ENCODE results near the gene GSN. TPM values are rescaled to one million over a fixed set of nuclear protein-coding genes. Genes with fewer than 3 reads are reported as not detected.

The GSN gene
- total RNA-seq, 2 experiments from 2014 or later, result 8.0 to 9.6 TPM

- H3K27me3 Mint-ChIP-seq, result no peaks in the 10 kb centered on the region
- DNase-seq (no peak), ATAC-seq (ENCODE audit: low read depth) (no peak)
- peaks cover 8% of the 10 kb centered on the region for H3K36me3 Mint-ChIP-seq
- H3K27ac Mint-ChIP-seq, result no peak overlapping the region
- no peaks in the 10 kb centered on the region for H3K9me3 Mint-ChIP-seq
- peaks cover 17% of the 10 kb centered on the region for H3K4me1 Mint-ChIP-seq
- no peak overlapping the region for H3K4me3 Mint-ChIP-seq
- POLR2A ChIA-PET, result no interaction called here
These were observed 59.1 kb downstream of the GSN start for GRCh38 chr9:121326901-121327613.

GRCh38 chr9:121328476-121328875 is 60.5 kb downstream of the GSN start:
- H3K36me3 Mint-ChIP-seq, result peaks cover 6% of the 10 kb centered on the region
- H3K4me1 Mint-ChIP-seq, result peaks cover 6% of the 10 kb centered on the region
- DNase-seq (no peak), ATAC-seq (ENCODE audit: low read depth) (no peak)
- H3K4me3 Mint-ChIP-seq, result no peak overlapping the region
- no peak overlapping the region for H3K27ac Mint-ChIP-seq
- no peaks in the 10 kb centered on the region for H3K27me3 Mint-ChIP-seq
- POLR2A ChIA-PET, result no interaction called here
- H3K9me3 Mint-ChIP-seq, result no peaks in the 10 kb centered on the region

- H3K27ac Mint-ChIP-seq, result no peak overlapping the region
- H3K9me3 Mint-ChIP-seq, result no peaks in the 10 kb centered on the region
- DNase-seq (no peak), ATAC-seq (ENCODE audit: low read depth) (no peak)
- H3K4me1 Mint-ChIP-seq, result peaks cover 7% of the 10 kb centered on the region
- H3K4me3 Mint-ChIP-seq, result no peak overlapping the region
- H3K36me3 Mint-ChIP-seq, result peaks cover 8% of the 10 kb centered on the region
- H3K27me3 Mint-ChIP-seq, result no peaks in the 10 kb centered on the region
- POLR2A ChIA-PET, result no interaction called here
These were observed 61.1 kb downstream of the GSN start for GRCh38 chr9:121328876-121329681.

- Mint-ChIP-seq H3K27ac (no peak overlapping the region), H3K36me3 (peaks cover 12% of the 10 kb centered on the region), H3K27me3 (no peaks in the 10 kb centered on the region), H3K4me3 (no peak overlapping the region), H3K9me3 (no peaks in the 10 kb centered on the region), H3K4me1 (peaks cover 1% of the 10 kb centered on the region)
- POLR2A ChIA-PET, result no interaction called here
- DNase-seq, result no peak
- ATAC-seq (ENCODE audit: low read depth), result no peak
These were observed 63.6 kb downstream of the GSN start for GRCh38 chr9:121331549-121331948.

- no peaks in the 10 kb centered on the region for H3K9me3 Mint-ChIP-seq
- POLR2A ChIA-PET, result no interaction called here
- ATAC-seq (ENCODE audit: low read depth) (no peak), DNase-seq (no peak)
- no peaks in the 10 kb centered on the region for H3K27me3 Mint-ChIP-seq
- H3K4me3 Mint-ChIP-seq, result no peak overlapping the region
- H3K4me1 Mint-ChIP-seq, result peaks cover 1% of the 10 kb centered on the region
- peaks cover 12% of the 10 kb centered on the region for H3K36me3 Mint-ChIP-seq
- no peak overlapping the region for H3K27ac Mint-ChIP-seq
These were observed 64.2 kb downstream of the GSN start for GRCh38 chr9:121331992-121332685.

- Mint-ChIP-seq H3K9me3 (no peaks in the 10 kb centered on the region), H3K4me1 (peaks cover 1% of the 10 kb centered on the region), H3K36me3 (peaks cover 24% of the 10 kb centered on the region), H3K27ac (no peak overlapping the region), H3K27me3 (no peaks in the 10 kb centered on the region), H3K4me3 (no peak overlapping the region)
- no peak for DNase-seq
- no peak for ATAC-seq (ENCODE audit: low read depth)
- POLR2A ChIA-PET, result no interaction called here
These were observed 66.2 kb downstream of the GSN start for GRCh38 chr9:121333950-121334773.

- ATAC-seq (ENCODE audit: low read depth), result no peak
- Mint-ChIP-seq H3K9me3 (no peaks in the 10 kb centered on the region), H3K27ac (no peak overlapping the region), H3K36me3 (peaks cover 30% of the 10 kb centered on the region), H3K4me1 (peaks cover 3% of the 10 kb centered on the region), H3K27me3 (no peaks in the 10 kb centered on the region), H3K4me3 (no peak overlapping the region)
- no peak for DNase-seq
- POLR2A ChIA-PET, result no interaction called here
These were observed 68.7 kb downstream of the GSN start for GRCh38 chr9:121336665-121337064.

GRCh38 chr9:121339437-121339836 is 71.5 kb downstream of the GSN start:
- POLR2A ChIA-PET, result no interaction called here
- no peaks in the 10 kb centered on the region for H3K9me3 Mint-ChIP-seq
- no peak overlapping the region for H3K27ac Mint-ChIP-seq
- no peak overlapping the region for H3K4me3 Mint-ChIP-seq
- DNase-seq (no peak), ATAC-seq (ENCODE audit: low read depth) (no peak)
- no peaks in the 10 kb centered on the region for H3K27me3 Mint-ChIP-seq
- H3K4me1 Mint-ChIP-seq, result peaks cover 1% of the 10 kb centered on the region
- peaks cover 25% of the 10 kb centered on the region for H3K36me3 Mint-ChIP-seq

- Mint-ChIP-seq H3K9me3 (no peaks in the 10 kb centered on the region), H3K27ac (no peak overlapping the region), H3K4me1 (peaks cover 1% of the 10 kb centered on the region), H3K27me3 (no peaks in the 10 kb centered on the region), H3K36me3 (peaks cover 24% of the 10 kb centered on the region), H3K4me3 (no peak overlapping the region)
- ATAC-seq (ENCODE audit: low read depth), result no peak
- POLR2A ChIA-PET, result no interaction called here
- DNase-seq, result no peak
These were observed 72.9 kb downstream of the GSN start for GRCh38 chr9:121340676-121341392.

- DNase-seq, result no peak
- H3K36me3 Mint-ChIP-seq, result peaks cover 21% of the 10 kb centered on the region
- no peaks in the 10 kb centered on the region for H3K9me3 Mint-ChIP-seq
- POLR2A ChIA-PET, result no interaction called here
- ATAC-seq (ENCODE audit: low read depth), result no peak
- H3K4me1 Mint-ChIP-seq, result peaks cover 1% of the 10 kb centered on the region
- H3K27ac Mint-ChIP-seq, result no peak overlapping the region
- no peaks in the 10 kb centered on the region for H3K27me3 Mint-ChIP-seq
- H3K4me3 Mint-ChIP-seq, result no peak overlapping the region
These were observed 76.2 kb downstream of the GSN start for GRCh38 chr9:121344184-121344583.

GRCh38 chr9:121345070-121345469 is 77.1 kb downstream of the GSN start:
- Mint-ChIP-seq H3K9me3 (no peaks in the 10 kb centered on the region), H3K27me3 (no peaks in the 10 kb centered on the region), H3K36me3 (peaks cover 23% of the 10 kb centered on the region), H3K27ac (no peak overlapping the region), H3K4me3 (no peak overlapping the region), H3K4me1 (peaks cover 1% of the 10 kb centered on the region)
- POLR2A ChIA-PET, result no interaction called here
- ATAC-seq (ENCODE audit: low read depth), result no peak
- no peak for DNase-seq

GRCh38 chr9:121348221-121348620 is 80.3 kb downstream of the GSN start:
- no peak overlapping the region for H3K4me3 Mint-ChIP-seq

GRCh38 chr9:121349009-121349408 is 81.0 kb downstream of the GSN start:
- no peaks in the 10 kb centered on the region for H3K9me3 Mint-ChIP-seq
- POLR2A ChIA-PET, result no interaction called here
- ATAC-seq (ENCODE audit: low read depth) (no peak), DNase-seq (no peak)
- peaks cover 39% of the 10 kb centered on the region for H3K36me3 Mint-ChIP-seq
- peaks cover 13% of the 10 kb centered on the region for H3K4me1 Mint-ChIP-seq
- H3K27me3 Mint-ChIP-seq, result no peaks in the 10 kb centered on the region
- no peak overlapping the region for H3K27ac Mint-ChIP-seq
- no peak overlapping the region for H3K4me3 Mint-ChIP-seq

More at GRCh38 chr9:121348221-121348620, 80.3 kb downstream of the GSN start:
- ATAC-seq (ENCODE audit: low read depth) (no peak), DNase-seq (no peak)
- Mint-ChIP-seq H3K27ac (no peak overlapping the region), H3K36me3 (peaks cover 34% of the 10 kb centered on the region), H3K27me3 (no peaks in the 10 kb centered on the region), H3K4me1 (peaks cover 5% of the 10 kb centered on the region), H3K9me3 (no peaks in the 10 kb centered on the region)
- POLR2A ChIA-PET, result no interaction called here
